ENCODE measurements around the gene RPAP2.

- TF ChIP-seq, protein P1, sequence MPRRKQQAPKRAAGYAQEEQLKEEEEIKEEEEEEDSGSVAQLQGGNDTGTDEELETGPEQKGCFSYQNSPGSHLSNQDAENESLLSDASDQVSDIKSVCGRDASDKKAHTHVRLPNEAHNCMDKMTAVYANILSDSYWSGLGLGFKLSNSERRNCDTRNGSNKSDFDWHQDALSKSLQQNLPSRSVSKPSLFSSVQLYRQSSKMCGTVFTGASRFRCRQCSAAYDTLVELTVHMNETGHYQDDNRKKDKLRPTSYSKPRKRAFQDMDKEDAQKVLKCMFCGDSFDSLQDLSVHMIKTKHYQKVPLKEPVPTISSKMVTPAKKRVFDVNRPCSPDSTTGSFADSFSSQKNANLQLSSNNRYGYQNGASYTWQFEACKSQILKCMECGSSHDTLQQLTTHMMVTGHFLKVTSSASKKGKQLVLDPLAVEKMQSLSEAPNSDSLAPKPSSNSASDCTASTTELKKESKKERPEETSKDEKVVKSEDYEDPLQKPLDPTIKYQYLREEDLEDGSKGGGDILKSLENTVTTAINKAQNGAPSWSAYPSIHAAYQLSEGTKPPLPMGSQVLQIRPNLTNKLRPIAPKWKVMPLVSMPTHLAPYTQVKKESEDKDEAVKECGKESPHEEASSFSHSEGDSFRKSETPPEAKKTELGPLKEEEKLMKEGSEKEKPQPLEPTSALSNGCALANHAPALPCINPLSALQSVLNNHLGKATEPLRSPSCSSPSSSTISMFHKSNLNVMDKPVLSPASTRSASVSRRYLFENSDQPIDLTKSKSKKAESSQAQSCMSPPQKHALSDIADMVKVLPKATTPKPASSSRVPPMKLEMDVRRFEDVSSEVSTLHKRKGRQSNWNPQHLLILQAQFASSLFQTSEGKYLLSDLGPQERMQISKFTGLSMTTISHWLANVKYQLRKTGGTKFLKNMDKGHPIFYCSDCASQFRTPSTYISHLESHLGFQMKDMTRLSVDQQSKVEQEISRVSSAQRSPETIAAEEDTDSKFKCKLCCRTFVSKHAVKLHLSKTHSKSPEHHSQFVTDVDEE (CRISPR knock-in tag; IDR thresholded peaks at IDR 0.05) = no peak
- TF ChIP-seq ZFP3 (CRISPR knock-in tag; IDR thresholded peaks at IDR 0.05) (no peak), TOX (CRISPR knock-in tag; IDR thresholded peaks at IDR 0.05; ENCODE audit: borderline replicate concordance) (no peak), ZNF565 (CRISPR knock-in tag; conservative IDR thresholded peaks at IDR 0.05; ENCODE audit: low read depth) (no peak), BACH2 (CRISPR knock-in tag; IDR thresholded peaks at IDR 0.05; ENCODE audit: borderline replicate concordance) (no peak), ZC3H10 (CRISPR knock-in tag; IDR thresholded peaks at IDR 0.05) (no peak), OSR1 (CRISPR knock-in tag; IDR thresholded peaks at IDR 0.05) (no peak), ZFP30 (CRISPR knock-in tag; IDR thresholded peaks at IDR 0.05) (no peak)
- TF ChIP-seq, protein P2, sequence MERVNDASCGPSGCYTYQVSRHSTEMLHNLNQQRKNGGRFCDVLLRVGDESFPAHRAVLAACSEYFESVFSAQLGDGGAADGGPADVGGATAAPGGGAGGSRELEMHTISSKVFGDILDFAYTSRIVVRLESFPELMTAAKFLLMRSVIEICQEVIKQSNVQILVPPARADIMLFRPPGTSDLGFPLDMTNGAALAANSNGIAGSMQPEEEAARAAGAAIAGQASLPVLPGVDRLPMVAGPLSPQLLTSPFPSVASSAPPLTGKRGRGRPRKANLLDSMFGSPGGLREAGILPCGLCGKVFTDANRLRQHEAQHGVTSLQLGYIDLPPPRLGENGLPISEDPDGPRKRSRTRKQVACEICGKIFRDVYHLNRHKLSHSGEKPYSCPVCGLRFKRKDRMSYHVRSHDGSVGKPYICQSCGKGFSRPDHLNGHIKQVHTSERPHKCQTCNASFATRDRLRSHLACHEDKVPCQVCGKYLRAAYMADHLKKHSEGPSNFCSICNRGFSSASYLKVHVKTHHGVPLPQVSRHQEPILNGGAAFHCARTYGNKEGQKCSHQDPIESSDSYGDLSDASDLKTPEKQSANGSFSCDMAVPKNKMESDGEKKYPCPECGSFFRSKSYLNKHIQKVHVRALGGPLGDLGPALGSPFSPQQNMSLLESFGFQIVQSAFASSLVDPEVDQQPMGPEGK (CRISPR knock-in tag; IDR thresholded peaks at IDR 0.05; ENCODE audit: borderline replicate concordance) = no peak
- TF ChIP-seq, protein P3, sequence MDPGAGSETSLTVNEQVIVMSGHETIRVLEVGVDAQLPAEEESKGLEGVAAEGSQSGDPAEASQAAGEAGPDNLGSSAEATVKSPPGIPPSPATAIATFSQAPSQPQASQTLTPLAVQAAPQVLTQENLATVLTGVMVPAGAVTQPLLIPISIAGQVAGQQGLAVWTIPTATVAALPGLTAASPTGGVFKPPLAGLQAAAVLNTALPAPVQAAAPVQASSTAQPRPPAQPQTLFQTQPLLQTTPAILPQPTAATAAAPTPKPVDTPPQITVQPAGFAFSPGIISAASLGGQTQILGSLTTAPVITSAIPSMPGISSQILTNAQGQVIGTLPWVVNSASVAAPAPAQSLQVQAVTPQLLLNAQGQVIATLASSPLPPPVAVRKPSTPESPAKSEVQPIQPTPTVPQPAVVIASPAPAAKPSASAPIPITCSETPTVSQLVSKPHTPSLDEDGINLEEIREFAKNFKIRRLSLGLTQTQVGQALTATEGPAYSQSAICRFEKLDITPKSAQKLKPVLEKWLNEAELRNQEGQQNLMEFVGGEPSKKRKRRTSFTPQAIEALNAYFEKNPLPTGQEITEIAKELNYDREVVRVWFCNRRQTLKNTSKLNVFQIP (CRISPR knock-in tag; IDR thresholded peaks at IDR 0.05; ENCODE audit: borderline replicate concordance, low read depth) = no peak
Observed at GRCh38 chr1:92372164-92372563, 73.3 kb downstream of the RPAP2 start.

All from SK-N-SH treated with all-trans-retinoic acid at 6 μM for 48 hours (cell line).